Measurements from ENCODE around the gene TIMM29.

DNA sequence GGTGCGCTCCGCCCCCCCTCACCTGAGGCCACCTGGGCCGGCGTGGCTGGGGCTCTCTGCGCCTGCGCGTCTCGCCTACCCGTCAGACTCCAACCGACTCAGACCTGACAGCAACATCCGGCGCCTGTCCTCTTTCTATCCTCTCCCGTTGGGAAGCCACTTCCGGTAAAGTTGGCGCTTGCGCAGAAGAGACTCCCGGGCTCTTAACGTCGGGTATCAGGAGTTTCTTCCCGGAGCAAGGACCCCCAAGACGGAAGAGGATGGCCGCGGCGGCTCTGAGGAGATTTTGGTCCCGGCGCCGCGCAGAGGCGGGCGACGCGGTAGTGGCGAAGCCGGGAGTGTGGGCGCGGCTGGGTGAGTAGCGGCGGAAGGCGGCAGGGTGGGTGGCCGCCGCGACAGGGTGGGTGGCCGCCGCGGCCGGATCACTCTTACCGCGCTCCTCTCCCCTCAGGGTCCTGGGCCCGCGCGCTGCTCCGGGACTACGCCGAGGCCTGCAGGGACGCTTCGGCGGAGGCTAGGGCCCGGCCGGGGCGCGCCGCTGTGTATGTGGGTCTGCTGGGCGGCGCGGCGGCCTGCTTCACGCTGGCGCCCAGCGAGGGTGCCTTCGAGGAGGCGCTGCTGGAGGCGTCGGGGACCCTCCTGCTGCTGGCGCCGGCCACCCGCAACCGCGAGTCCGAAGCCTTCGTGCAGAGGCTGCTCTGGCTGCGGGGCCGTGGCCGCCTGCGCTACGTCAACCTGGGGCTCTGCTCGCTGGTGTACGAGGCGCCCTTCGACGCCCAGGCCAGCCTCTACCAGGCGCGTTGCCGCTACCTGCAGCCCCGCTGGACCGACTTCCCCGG is at the start of gene TIMM29, which contains the start of gene YIPF2:
- TF ChIP-seq, protein P1, sequence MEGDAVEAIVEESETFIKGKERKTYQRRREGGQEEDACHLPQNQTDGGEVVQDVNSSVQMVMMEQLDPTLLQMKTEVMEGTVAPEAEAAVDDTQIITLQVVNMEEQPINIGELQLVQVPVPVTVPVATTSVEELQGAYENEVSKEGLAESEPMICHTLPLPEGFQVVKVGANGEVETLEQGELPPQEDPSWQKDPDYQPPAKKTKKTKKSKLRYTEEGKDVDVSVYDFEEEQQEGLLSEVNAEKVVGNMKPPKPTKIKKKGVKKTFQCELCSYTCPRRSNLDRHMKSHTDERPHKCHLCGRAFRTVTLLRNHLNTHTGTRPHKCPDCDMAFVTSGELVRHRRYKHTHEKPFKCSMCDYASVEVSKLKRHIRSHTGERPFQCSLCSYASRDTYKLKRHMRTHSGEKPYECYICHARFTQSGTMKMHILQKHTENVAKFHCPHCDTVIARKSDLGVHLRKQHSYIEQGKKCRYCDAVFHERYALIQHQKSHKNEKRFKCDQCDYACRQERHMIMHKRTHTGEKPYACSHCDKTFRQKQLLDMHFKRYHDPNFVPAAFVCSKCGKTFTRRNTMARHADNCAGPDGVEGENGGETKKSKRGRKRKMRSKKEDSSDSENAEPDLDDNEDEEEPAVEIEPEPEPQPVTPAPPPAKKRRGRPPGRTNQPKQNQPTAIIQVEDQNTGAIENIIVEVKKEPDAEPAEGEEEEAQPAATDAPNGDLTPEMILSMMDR (IDR thresholded peaks at IDR 0.05): no peak
- TF ChIP-seq POLR2A (IDR thresholded peaks at IDR 0.05): peak; percentile 39
- TF ChIP-seq EP300 (IDR thresholded peaks at IDR 0.05): no peak
